Neural progenitor cell (in vitro differentiated cells): ENCODE results near the gene AP2A2. TPM values are rescaled to one million over a fixed set of nuclear protein-coding genes. Genes with fewer than 3 reads are reported as not detected.

ENCODE experiments used
- DNase-seq: peaks from one replicate; pipeline ENCODE4 v3.0.0-alpha.2; 2016; ENCODE audit warnings: low spot score
- H2AFZ ChIP-seq: fragments of 200-600 bp; sonication (generic); replicated peaks from 2 replicates; pipeline ENCODE4 v1.6.1; 2016; ENCODE audit warnings: antibody characterized with exemption
- H3F3A ChIP-seq: fragments of 200-600 bp; sonication (generic); 2 replicates; pipeline ENCODE4 v1.6.1; 2016; ENCODE audit warnings: antibody characterized with exemption, low read depth
- H3K27ac ChIP-seq: fragments of 200-600 bp; sonication (generic); 2 replicates; pipeline ENCODE4 v1.5.1; 2016; ENCODE audit warnings: mild to moderate bottlenecking
- H3K27me3 ChIP-seq: fragments of 200-600 bp; sonication (generic); 2 replicates; pipeline ENCODE4 v1.6.1; 2016; ENCODE audit warnings: mild to moderate bottlenecking, moderate library complexity
- H3K36me3 ChIP-seq: fragments of 200-600 bp; sonication (generic); 2 replicates; pipeline ENCODE4 v1.5.1; 2016
- H3K4me1 ChIP-seq: fragments of 200-600 bp; sonication (generic); 2 replicates; pipeline ENCODE4 v1.6.1; 2016; ENCODE audit warnings: mixed run types
- H3K4me2 ChIP-seq: fragments of 200-600 bp; sonication (generic); 2 replicates; pipeline ENCODE4 v1.6.1; 2016
- H3K4me3 ChIP-seq: fragments of 200-600 bp; sonication (generic); 2 replicates; pipeline ENCODE4 v1.5.1; 2016
- H3K79me2 ChIP-seq: fragments of 200-600 bp; sonication (generic); 2 replicates; pipeline ENCODE4 v1.6.1; 2016; ENCODE audit warnings: low read depth
- H3K9ac ChIP-seq: fragments of 200-600 bp; sonication (generic); 2 replicates; pipeline ENCODE4 v1.6.1; 2016
- H3K9me3 ChIP-seq: fragments of 200-600 bp; sonication (generic); 2 replicates; pipeline ENCODE4 v1.5.1; 2016; ENCODE audit warnings: low read depth
- H4K20me1 ChIP-seq: fragments of 200-600 bp; sonication (generic); 2 replicates; pipeline ENCODE4 v1.6.1; 2016; ENCODE audit warnings: low read depth
- H3K27ac Mint-ChIP-seq: 3 replicates; pipeline ENCODE4 v1.8.0; 2021; ENCODE audit warnings: mixed read lengths
- H3K27me3 Mint-ChIP-seq: 2 replicates; pipeline ENCODE4 v1.8.0; 2022; ENCODE audit warnings: low read depth, mild to moderate bottlenecking, inconsistent platforms, moderate library complexity, mixed read lengths; ENCODE audit not compliant: insufficient read depth
- H3K36me3 Mint-ChIP-seq: 3 replicates; pipeline ENCODE4 v1.8.0; 2021; ENCODE audit warnings: mixed read lengths
- H3K4me1 Mint-ChIP-seq: 3 replicates; pipeline ENCODE4 v1.8.0; 2021; ENCODE audit warnings: mixed read lengths
- H3K4me3 Mint-ChIP-seq: 3 replicates; pipeline ENCODE4 v1.8.0; 2021; ENCODE audit warnings: mild to moderate bottlenecking, moderate library complexity, mixed read lengths
- H3K9me3 Mint-ChIP-seq: 3 replicates; pipeline ENCODE4 v1.8.0; 2020; ENCODE audit warnings: mixed read lengths
- EZH2 ChIP-seq: fragments of 200-600 bp; sonication (generic); IDR thresholded peaks from 2 replicates; pipeline ENCODE4 v1.6.1; 2017; ENCODE audit warnings: antibody characterized with exemption, mild to moderate bottlenecking, moderate library complexity
- EZH2phosphoT487 ChIP-seq: fragments of 200-600 bp; sonication (generic); IDR thresholded peaks from 2 replicates; pipeline ENCODE4 v1.6.1; 2017; ENCODE audit warnings: antibody characterized with exemption
- total RNA-seq: library from RNA; depleted of rRNA; stranded (reverse); fragments of >200 nt; gene quantifications from 2 replicates; pipeline ENCODE4 v1.2.3, GENCODE V29; 2015; ENCODE audit warnings: low replicate concordance
- TF ChIP-seq, protein P1 (sequence below): fragments of 200-600 bp; sonication (generic); IDR thresholded peaks from 2 replicates; pipeline ENCODE4 v1.5.1; 2017; ENCODE audit warnings: antibody characterized with exemption, mild to moderate bottlenecking

Gene AP2A2
- total RNA-seq, 1 donor from 2014 or later = 67.5 TPM

DNA sequence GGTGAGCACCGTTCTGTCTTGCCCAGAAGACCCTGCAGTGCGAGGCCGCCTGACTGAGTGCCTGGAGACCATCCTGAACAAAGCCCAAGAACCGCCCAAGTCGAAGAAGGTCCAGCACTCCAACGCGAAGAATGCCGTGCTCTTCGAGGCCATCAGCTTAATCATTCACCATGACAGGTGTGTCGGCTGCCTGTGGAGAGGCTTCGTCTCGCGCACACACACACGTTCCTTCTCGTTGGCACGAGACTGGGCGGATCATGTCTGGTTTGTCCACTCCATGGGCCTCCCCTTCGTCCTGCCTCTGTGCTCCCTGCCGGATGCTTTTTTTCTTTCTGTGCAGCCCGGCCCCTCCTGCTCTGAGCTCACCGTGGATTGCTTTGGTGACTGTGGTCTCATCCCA lies 59.7 kb downstream of the AP2A2 start:
- no peak overlapping the region for H3K4me2 ChIP-seq
- H2AFZ ChIP-seq = no peak overlapping the region
- H3K27me3 ChIP-seq = no peaks in the 10 kb centered on the region
- no peaks in the 10 kb centered on the region for H3K4me1 Mint-ChIP-seq
- H3K27me3 Mint-ChIP-seq = peaks cover 5% of the 10 kb centered on the region
- no peak overlapping the region for H3K27ac Mint-ChIP-seq
- H3K36me3 ChIP-seq = no peaks in the 10 kb centered on the region
- no peaks in the 10 kb centered on the region for H4K20me1 ChIP-seq
- TF ChIP-seq, protein P1, sequence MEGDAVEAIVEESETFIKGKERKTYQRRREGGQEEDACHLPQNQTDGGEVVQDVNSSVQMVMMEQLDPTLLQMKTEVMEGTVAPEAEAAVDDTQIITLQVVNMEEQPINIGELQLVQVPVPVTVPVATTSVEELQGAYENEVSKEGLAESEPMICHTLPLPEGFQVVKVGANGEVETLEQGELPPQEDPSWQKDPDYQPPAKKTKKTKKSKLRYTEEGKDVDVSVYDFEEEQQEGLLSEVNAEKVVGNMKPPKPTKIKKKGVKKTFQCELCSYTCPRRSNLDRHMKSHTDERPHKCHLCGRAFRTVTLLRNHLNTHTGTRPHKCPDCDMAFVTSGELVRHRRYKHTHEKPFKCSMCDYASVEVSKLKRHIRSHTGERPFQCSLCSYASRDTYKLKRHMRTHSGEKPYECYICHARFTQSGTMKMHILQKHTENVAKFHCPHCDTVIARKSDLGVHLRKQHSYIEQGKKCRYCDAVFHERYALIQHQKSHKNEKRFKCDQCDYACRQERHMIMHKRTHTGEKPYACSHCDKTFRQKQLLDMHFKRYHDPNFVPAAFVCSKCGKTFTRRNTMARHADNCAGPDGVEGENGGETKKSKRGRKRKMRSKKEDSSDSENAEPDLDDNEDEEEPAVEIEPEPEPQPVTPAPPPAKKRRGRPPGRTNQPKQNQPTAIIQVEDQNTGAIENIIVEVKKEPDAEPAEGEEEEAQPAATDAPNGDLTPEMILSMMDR = no peak
- no peak for TF ChIP-seq EZH2phosphoT487
- no peak for TF ChIP-seq EZH2
- H3K4me3 ChIP-seq = no peak overlapping the region
- H3K27ac ChIP-seq = no peak overlapping the region
- DNase-seq = no peak
- H3K4me1 ChIP-seq = no peaks in the 10 kb centered on the region
- no peaks in the 10 kb centered on the region for H3K9me3 Mint-ChIP-seq
- H3F3A ChIP-seq = no peaks in the 10 kb centered on the region
- H3K4me3 Mint-ChIP-seq = no peak overlapping the region
- no peaks in the 10 kb centered on the region for H3K79me2 ChIP-seq
- H3K36me3 Mint-ChIP-seq = peaks cover 26% of the 10 kb centered on the region
- no peaks in the 10 kb centered on the region for H3K9me3 ChIP-seq
- H3K9ac ChIP-seq = no peak overlapping the region

DNA sequence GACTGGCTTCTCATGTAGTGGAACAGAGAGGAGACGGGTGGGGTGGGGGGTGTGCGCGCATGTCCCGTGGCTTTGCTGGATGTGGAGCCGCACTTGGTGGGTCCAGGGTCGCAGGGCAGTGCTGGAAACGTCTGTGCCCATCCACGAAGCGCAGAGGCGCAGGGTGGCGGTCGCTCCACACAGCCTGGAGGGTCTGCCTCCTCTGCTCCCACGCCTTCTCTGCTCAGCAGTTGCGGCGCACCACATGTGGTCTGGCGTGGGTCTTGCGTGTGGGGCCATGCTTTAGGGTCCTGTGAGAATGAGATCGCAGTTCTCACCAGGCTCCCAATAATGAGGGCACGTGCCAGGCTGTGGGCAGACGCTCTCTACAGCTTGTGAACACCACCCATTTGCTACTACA lies 60.2 kb downstream of the AP2A2 start:
- Histone ChIP-seq H3K4me1 (no peaks in the 10 kb centered on the region), H3K4me2 (no peak overlapping the region), H3K9ac (no peak overlapping the region), H3K4me3 (no peak overlapping the region), H3K27ac (no peak overlapping the region), H3K27me3 (no peaks in the 10 kb centered on the region), H4K20me1 (no peaks in the 10 kb centered on the region), H3F3A (no peaks in the 10 kb centered on the region), H3K9me3 (no peaks in the 10 kb centered on the region), H2AFZ (no peak overlapping the region), H3K79me2 (no peaks in the 10 kb centered on the region), H3K36me3 (no peaks in the 10 kb centered on the region)
- DNase-seq = no peak
- no peaks in the 10 kb centered on the region for H3K4me1 Mint-ChIP-seq
- no peak overlapping the region for H3K27ac Mint-ChIP-seq
- no peak for TF ChIP-seq EZH2phosphoT487
- TF ChIP-seq, protein P1 = no peak
- TF ChIP-seq EZH2 = no peak
- peaks cover 3% of the 10 kb centered on the region for H3K27me3 Mint-ChIP-seq
- no peaks in the 10 kb centered on the region for H3K9me3 Mint-ChIP-seq
- H3K4me3 Mint-ChIP-seq = no peak overlapping the region
- peaks cover 24% of the 10 kb centered on the region for H3K36me3 Mint-ChIP-seq

- Histone ChIP-seq H4K20me1 (no peaks in the 10 kb centered on the region), H3F3A (no peaks in the 10 kb centered on the region), H3K4me1 (no peaks in the 10 kb centered on the region), H2AFZ (no peak overlapping the region), H3K9ac (no peak overlapping the region), H3K4me2 (no peak overlapping the region), H3K27ac (no peak overlapping the region), H3K36me3 (no peaks in the 10 kb centered on the region), H3K4me3 (no peak overlapping the region), H3K27me3 (no peaks in the 10 kb centered on the region), H3K9me3 (no peaks in the 10 kb centered on the region), H3K79me2 (no peaks in the 10 kb centered on the region)
- no peak for DNase-seq
- no peak overlapping the region for H3K27ac Mint-ChIP-seq
- peaks cover 2% of the 10 kb centered on the region for H3K27me3 Mint-ChIP-seq
- H3K4me3 Mint-ChIP-seq = no peak overlapping the region
- H3K36me3 Mint-ChIP-seq = peaks cover 20% of the 10 kb centered on the region
- H3K4me1 Mint-ChIP-seq = no peaks in the 10 kb centered on the region
- TF ChIP-seq EZH2phosphoT487 (no peak), EZH2 (no peak)
- TF ChIP-seq, protein P1 = no peak
- no peaks in the 10 kb centered on the region for H3K9me3 Mint-ChIP-seq
These were observed 60.7 kb downstream of the AP2A2 start for GRCh38 chr11:986270-986951.
